Ovary (tissue), 9 donors: ENCODE results near the gene KAT6B. TPM values are rescaled to one million over a fixed set of nuclear protein-coding genes. Genes with fewer than 3 reads are reported as not detected.

Source experiments
- DNase-seq, 5 donors: peaks; one replicate each; pipeline ENCODE4 v3.0.0-alpha.2; 2019 to 2020
- H3K27ac ChIP-seq, 2 donors: fragments of 200-600 bp; one replicate each; pipeline versions ENCODE4 v1.5.1 to v1.8.0; 2019 to 2022
- H3K27me3 ChIP-seq: fragments of 200-600 bp; one replicate; pipeline ENCODE4 v1.8.0; 2022
- H3K36me3 ChIP-seq: fragments of 200-600 bp; sonication (generic); one replicate; pipeline ENCODE4 v1.5.1; 2019
- H3K4me1 ChIP-seq: one replicate; pipeline ENCODE4 v1.8.1; 2013; ENCODE audit warnings: mild to moderate bottlenecking, moderate library complexity; ENCODE audit not compliant: insufficient read depth
- H3K4me3 ChIP-seq: fragments of 200-600 bp; sonication (generic); one replicate; pipeline ENCODE4 v1.5.1; 2017
- H3K9me3 ChIP-seq, 2 donors: fragments of 200-600 bp in 1 of 2; sonication (generic) in 1 of 2; one replicate each; pipeline versions ENCODE4 v1.5.1 to v1.8.1; 2013 to 2019; ENCODE audit warnings: mild to moderate bottlenecking in 1 of 2, moderate library complexity in 1 of 2
- CTCF ChIP-seq, 3 donors: fragments of 450-650 bp in 2 of 3; fragments of 200-600 bp in 1 of 3; IDR thresholded peaks; one replicate each; pipeline versions ENCODE4 v1.5.1 to v1.8.0; 2016 to 2022; ENCODE audit warnings: antibody characterized with exemption in 3 of 3, mild to moderate bottlenecking in 1 of 3
- EP300 ChIP-seq: sonication (generic); formaldehyde crosslinking; IDR thresholded peaks from one replicate; pipeline ENCODE4 v1.6.1; 2017; ENCODE audit warnings: antibody characterized with exemption
- POLR2A ChIP-seq: fragments of 450-650 bp; IDR thresholded peaks from one replicate; pipeline ENCODE4 v1.6.1; 2017; ENCODE audit warnings: antibody characterized with exemption, mild to moderate bottlenecking, moderate library complexity
- WGBS, 3 donors: extraction: QIAGEN DNeasy Blood & Tissue Kit in 1 of 3; methylation state at CpG; one replicate each; pipeline versions ENCODE4 v1.1.5 to v1.1.7; 2013 to 2017; 5-methylcytosine and 5-hydroxymethylcytosine counted together
- intact Hi-C, 4 donors: fragments of 100-400 bp; cut with DNase I; formaldehyde crosslinking; loops; one replicate each; pipeline versions ENCODE4 v1.11.0 to v1.15.1; 2022 to 2023
- polyA plus RNA-seq, 2 donors: library from polyadenylated mRNA; stranded (reverse); fragments of 200-250 nt in 1 of 2; fragments of 350-450 nt in 1 of 2; fragmentation: Illumina TruSeq in 1 of 2; extraction: RNeasy Lipid Tissue Mini Kit (QIAGEN cat#74804) in 1 of 2; gene quantifications; one replicate each; pipeline ENCODE4 v1.2.3, GENCODE V29; 2013 to 2014
- total RNA-seq, 7 donors: library from RNA; depleted of rRNA in 2 of 7; stranded (reverse); fragments of >200 nt in 2 of 7; fragmentation: NEBNext Ultra II Directional in 3 of 7; extraction: Animal tissue kit (Norgen Biotek cat#: 25700) in 3 of 7; gene quantifications; one replicate each; pipeline versions ENCODE4 v1.1.0 to v1.2.4, GENCODE V29; 2016 to 2023
- donor health status: DM: no; HTN: no; CAD: no; lungs with moderate emphysema.
- donor health status: DM: no; HTN: no; CAD: no.
- donor health status: Bipolar disorder and iron deficiency.
- donor health status: DM: yes; HTN: yes; CAD: no.
- donor health status: DM: no; HTN: no; CAD: no.
- donor health status: DM: yes; HTN: yes; CAD: no.

KAT6B gene
- total and polyA plus RNA-seq, 9 donors, result 14.9 to 61.6 (median 49.2) TPM

- no peak for DNase-seq
- intact Hi-C loops, result no loop called here
- no peaks in the 10 kb centered on the region for H3K4me1 ChIP-seq
- no peaks in the 10 kb centered on the region for H3K36me3 ChIP-seq
- H3K4me3 ChIP-seq, result no peak overlapping the region
- no peak for TF ChIP-seq EP300
- no peak for TF ChIP-seq CTCF (IDR thresholded peaks at IDR 0.05)
- no peak for TF ChIP-seq POLR2A
- WGBS, 3 donors, result 87 to 93% (median 92%) methylated on average over 6 of the region's 6 CpGs
- H3K27ac ChIP-seq, result no peak overlapping the region
- H3K9me3 ChIP-seq, result no peaks in the 10 kb centered on the region
- no peaks in the 10 kb centered on the region for H3K27me3 ChIP-seq
Measured at GRCh38 chr10:75076348-75076747, 249.9 kb downstream of the KAT6B start.

GRCh38 chr10:75079436-75080083, 253.2 kb downstream of the KAT6B start:
- Histone ChIP-seq H3K27me3 (no peaks in the 10 kb centered on the region), H3K4me1 (no peaks in the 10 kb centered on the region), H3K27ac (no peak overlapping the region), H3K36me3 (no peaks in the 10 kb centered on the region), H3K9me3 (no peaks in the 10 kb centered on the region), H3K4me3 (no peak overlapping the region)
- WGBS, 3 donors, result 86 to 93% (median 90%) methylated on average over 9 of the region's 9 CpGs
- TF ChIP-seq CTCF (IDR thresholded peaks at IDR 0.05) (no peak), EP300 (no peak)
- intact Hi-C loops, result no loop called here
- no peak for DNase-seq

GRCh38 chr10:75080554-75080953, 254.2 kb downstream of the KAT6B start:
- Histone ChIP-seq H3K4me1 (no peaks in the 10 kb centered on the region), H3K9me3 (no peaks in the 10 kb centered on the region), H3K27ac (no peak overlapping the region), H3K4me3 (no peak overlapping the region), H3K27me3 (no peaks in the 10 kb centered on the region), H3K36me3 (no peaks in the 10 kb centered on the region)
- WGBS, 3 donors, result 93 to 97% (median 97%) methylated on average over 4 of the region's 4 CpGs
- no peak for DNase-seq
- no peak for TF ChIP-seq POLR2A
- TF ChIP-seq CTCF (IDR thresholded peaks at IDR 0.05), result no peak
- no peak for TF ChIP-seq EP300
- intact Hi-C loops, result no loop called here

GRCh38 chr10:75081379-75081778, 255.0 kb downstream of the KAT6B start:
- WGBS, 3 donors, result 95 to 97% (median 96%) methylated on average over 5 of the region's 5 CpGs
- no peak for DNase-seq
- no peak for TF ChIP-seq EP300
- no peak for TF ChIP-seq CTCF (IDR thresholded peaks at IDR 0.05)
- TF ChIP-seq POLR2A, result no peak
- no peaks in the 10 kb centered on the region for H3K27me3 ChIP-seq
- no peak overlapping the region for H3K27ac ChIP-seq
- H3K36me3 ChIP-seq, result no peaks in the 10 kb centered on the region
- no peaks in the 10 kb centered on the region for H3K4me1 ChIP-seq
- H3K9me3 ChIP-seq, result no peaks in the 10 kb centered on the region
- no peak overlapping the region for H3K4me3 ChIP-seq
- intact Hi-C loops, result no loop called here
